Peyer's patch (tissue), 4 donors: Measurements from ENCODE around the gene IPP.

Source experiments
- CTCF ChIP-seq, 6 experiments: fragments of 450-650 bp in 4 of 6; fragments of 200-600 bp in 2 of 6; sonication (generic) in 1 of 6; IDR thresholded peaks; one replicate each; pipeline ENCODE4 v1.5.1; 2017 to 2019; ENCODE audit warnings: antibody characterized with exemption in 6 of 6, mild to moderate bottlenecking in 3 of 6, moderate library complexity in 1 of 6
- POLR2A ChIP-seq, 2 donors: fragments of 450-650 bp; IDR thresholded peaks; one replicate each; pipeline ENCODE4 v1.5.1; 2017; ENCODE audit warnings: antibody characterized with exemption in 2 of 2, mild to moderate bottlenecking in 2 of 2, moderate library complexity in 2 of 2

DNA sequence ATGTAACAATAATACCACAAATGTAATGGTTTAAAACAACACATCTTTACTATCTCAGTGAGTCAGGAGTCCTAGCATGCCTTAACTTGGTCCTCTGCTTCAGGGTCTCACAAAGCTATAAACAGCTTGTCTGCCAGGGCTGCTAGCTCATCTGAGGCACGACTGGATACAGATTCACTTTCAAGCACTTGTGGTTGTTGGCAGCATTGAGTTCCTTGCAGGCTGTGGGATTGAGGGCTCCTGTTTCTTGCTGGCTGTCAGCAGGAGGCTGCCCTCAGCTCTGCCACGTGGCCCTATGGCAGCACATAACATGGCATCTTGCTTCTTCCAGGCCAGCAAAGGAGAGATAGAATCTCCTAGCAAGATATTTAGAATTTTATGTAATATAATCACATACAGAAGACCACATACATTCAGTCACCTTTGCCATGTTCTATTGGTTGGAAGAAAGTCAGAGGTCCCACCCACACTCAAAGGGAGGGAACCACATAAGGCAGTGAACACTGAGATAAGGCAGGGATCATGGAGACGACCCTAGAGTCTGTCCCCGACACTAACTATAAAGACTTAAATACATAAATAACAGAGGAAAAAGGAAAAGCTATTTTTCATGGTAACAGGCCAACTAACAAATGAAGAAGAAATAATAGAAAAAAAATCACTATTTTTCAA is 18.9 kb upstream of the IPP start:
- TF ChIP-seq POLR2A (IDR thresholded peaks at IDR 0.05) (no peak), CTCF (IDR thresholded peaks at IDR 0.05) (no peak)
